Astrocyte (in vitro differentiated cells and primary cell): ENCODE data around the gene SLC27A2.
"Not testable (repeated sequence)": the region's sequence is repeated elsewhere in the genome, so short reads cannot be mapped to it uniquely, and the experiment has no call there.

ENCODE experiments used
- CTCF ChIP-seq: IDR thresholded peaks from 2 replicates; pipeline ENCODE4 v1.5.1; 2011; ENCODE audit warnings: low read depth, mild to moderate bottlenecking, inconsistent platforms, low read length, moderate library complexity; ENCODE audit not compliant: insufficient read depth
- EZH2 ChIP-seq: IDR thresholded peaks from 2 replicates; pipeline ENCODE4 v1.6.1; 2012; ENCODE audit warnings: mild to moderate bottlenecking, low read length, inconsistent platforms; ENCODE audit not compliant: insufficient read depth

DNA sequence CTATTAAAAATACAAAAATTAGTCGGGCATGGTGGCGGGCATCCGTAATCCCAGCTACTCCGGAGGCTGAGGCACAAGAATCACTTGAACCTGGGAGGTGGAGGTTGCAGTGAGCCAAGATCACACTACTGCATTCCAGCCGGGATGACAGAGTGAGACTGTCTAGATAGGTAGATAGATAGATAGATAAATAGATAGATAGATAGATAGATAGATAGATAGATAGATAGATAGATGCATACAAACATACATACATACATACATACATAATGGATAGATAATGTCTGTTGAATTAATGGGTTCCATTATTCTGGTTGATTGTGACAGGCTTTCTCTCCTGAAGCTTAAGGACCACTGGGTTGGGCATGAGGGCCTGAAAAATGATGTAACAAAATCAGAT, 6.8 kb downstream of the SLC27A2 start:
- not testable (repeated sequence) for TF ChIP-seq CTCF, EZH2
